ENCODE measurements around the gene AMD1. TPM values are rescaled to one million over a fixed set of nuclear protein-coding genes. Genes with fewer than 3 reads are reported as not detected.
A peak's percentile ranks its signal among the peaks of the same experiment; 100 is the strongest.

The AMD1 gene
- total and polyA plus RNA-seq, 2 experiments from 2014 or later: 127 to 243 TPM

DNA sequence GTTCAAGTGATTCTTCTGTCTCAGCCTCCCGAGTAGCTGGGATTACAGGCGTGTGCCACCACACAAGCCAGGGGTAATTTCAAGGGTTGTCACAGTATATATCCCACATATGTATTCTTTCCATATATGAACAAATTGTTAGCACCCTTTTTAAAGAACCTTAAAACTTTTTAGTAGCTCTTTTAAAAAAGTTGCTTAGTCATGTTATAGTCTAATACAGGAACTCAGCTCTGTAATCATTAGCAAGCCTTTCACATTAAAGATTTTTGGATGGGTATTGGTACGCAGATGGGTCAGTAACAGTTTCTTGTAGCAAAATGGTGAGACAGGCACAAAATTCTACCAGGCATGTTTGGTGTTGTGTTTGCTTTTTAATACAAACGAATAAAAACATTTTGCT lies 10.9 kb downstream of the AMD1 start:
- H3K27ac Mint-ChIP-seq: peak overlapping the region; percentile 86
- ATAC-seq: no peak
- no peaks in the 10 kb centered on the region for H3K9me2 ChIP-seq (ENCODE audit: insufficient read depth)
- H4K20me1 ChIP-seq (replicated peaks; ENCODE audit: insufficient read depth): peaks cover 91% of the 10 kb centered on the region
- peak overlapping the region; percentile 26 for H3K4me3 ChIP-seq
- H3K4me3 Mint-ChIP-seq: no peak overlapping the region
- no peaks in the 10 kb centered on the region for H3K27me3 Mint-ChIP-seq (ENCODE audit: insufficient read depth, low read depth, poor library complexity)
- H3K4me1 ChIP-seq (ENCODE audit: insufficient read depth): peaks cover 50% of the 10 kb centered on the region
- peak overlapping the region; percentile 70 for H3K27ac ChIP-seq (ENCODE audit: low read depth)
- DNase-seq (ENCODE audit: low spot score): no peak
- H2AFZ ChIP-seq: no peak overlapping the region
- H3K4me1 Mint-ChIP-seq: peaks cover 41% of the 10 kb centered on the region
- peak overlapping the region; percentile 63 for H3K4me2 ChIP-seq
- H3K27me3 ChIP-seq (ENCODE audit: insufficient read depth): no peaks in the 10 kb centered on the region
- peaks cover 21% of the 10 kb centered on the region for H3K36me3 ChIP-seq (ENCODE audit: insufficient read depth)
- no peaks in the 10 kb centered on the region for H3F3A ChIP-seq (replicated peaks; ENCODE audit: low read depth)
- H3K36me3 Mint-ChIP-seq (ENCODE audit: low read depth): peaks cover 34% of the 10 kb centered on the region
- H3K79me2 ChIP-seq (replicated peaks; ENCODE audit: insufficient read depth): peaks cover 100% of the 10 kb centered on the region
- no peaks in the 10 kb centered on the region for H3K9me3 Mint-ChIP-seq
- TF ChIP-seq NANOG (IDR thresholded peaks at IDR 0.05; ENCODE audit: borderline replicate concordance) (no peak), STAT1 (IDR thresholded peaks at IDR 0.05; ENCODE audit: unreplicated experiment) (no peak), ZNF114 (CRISPR knock-in tag; IDR thresholded peaks at IDR 0.05) (no peak), EZH2phosphoT487 (IDR thresholded peaks at IDR 0.05; ENCODE audit: unreplicated experiment) (no peak), ZNF331 (CRISPR knock-in tag; IDR thresholded peaks at IDR 0.05; ENCODE audit: low read depth) (no peak), EZH2 (IDR thresholded peaks at IDR 0.05; ENCODE audit: low read depth, unreplicated experiment) (no peak), CREB1 (CRISPR knock-in tag; IDR thresholded peaks at IDR 0.05; ENCODE audit: low read depth) (no peak), JUNB (IDR thresholded peaks at IDR 0.05; ENCODE audit: unreplicated experiment) (no peak), POLR2AphosphoS5 (IDR thresholded peaks at IDR 0.05; ENCODE audit: low read depth) (no peak)
- TF ChIP-seq, protein P1, sequence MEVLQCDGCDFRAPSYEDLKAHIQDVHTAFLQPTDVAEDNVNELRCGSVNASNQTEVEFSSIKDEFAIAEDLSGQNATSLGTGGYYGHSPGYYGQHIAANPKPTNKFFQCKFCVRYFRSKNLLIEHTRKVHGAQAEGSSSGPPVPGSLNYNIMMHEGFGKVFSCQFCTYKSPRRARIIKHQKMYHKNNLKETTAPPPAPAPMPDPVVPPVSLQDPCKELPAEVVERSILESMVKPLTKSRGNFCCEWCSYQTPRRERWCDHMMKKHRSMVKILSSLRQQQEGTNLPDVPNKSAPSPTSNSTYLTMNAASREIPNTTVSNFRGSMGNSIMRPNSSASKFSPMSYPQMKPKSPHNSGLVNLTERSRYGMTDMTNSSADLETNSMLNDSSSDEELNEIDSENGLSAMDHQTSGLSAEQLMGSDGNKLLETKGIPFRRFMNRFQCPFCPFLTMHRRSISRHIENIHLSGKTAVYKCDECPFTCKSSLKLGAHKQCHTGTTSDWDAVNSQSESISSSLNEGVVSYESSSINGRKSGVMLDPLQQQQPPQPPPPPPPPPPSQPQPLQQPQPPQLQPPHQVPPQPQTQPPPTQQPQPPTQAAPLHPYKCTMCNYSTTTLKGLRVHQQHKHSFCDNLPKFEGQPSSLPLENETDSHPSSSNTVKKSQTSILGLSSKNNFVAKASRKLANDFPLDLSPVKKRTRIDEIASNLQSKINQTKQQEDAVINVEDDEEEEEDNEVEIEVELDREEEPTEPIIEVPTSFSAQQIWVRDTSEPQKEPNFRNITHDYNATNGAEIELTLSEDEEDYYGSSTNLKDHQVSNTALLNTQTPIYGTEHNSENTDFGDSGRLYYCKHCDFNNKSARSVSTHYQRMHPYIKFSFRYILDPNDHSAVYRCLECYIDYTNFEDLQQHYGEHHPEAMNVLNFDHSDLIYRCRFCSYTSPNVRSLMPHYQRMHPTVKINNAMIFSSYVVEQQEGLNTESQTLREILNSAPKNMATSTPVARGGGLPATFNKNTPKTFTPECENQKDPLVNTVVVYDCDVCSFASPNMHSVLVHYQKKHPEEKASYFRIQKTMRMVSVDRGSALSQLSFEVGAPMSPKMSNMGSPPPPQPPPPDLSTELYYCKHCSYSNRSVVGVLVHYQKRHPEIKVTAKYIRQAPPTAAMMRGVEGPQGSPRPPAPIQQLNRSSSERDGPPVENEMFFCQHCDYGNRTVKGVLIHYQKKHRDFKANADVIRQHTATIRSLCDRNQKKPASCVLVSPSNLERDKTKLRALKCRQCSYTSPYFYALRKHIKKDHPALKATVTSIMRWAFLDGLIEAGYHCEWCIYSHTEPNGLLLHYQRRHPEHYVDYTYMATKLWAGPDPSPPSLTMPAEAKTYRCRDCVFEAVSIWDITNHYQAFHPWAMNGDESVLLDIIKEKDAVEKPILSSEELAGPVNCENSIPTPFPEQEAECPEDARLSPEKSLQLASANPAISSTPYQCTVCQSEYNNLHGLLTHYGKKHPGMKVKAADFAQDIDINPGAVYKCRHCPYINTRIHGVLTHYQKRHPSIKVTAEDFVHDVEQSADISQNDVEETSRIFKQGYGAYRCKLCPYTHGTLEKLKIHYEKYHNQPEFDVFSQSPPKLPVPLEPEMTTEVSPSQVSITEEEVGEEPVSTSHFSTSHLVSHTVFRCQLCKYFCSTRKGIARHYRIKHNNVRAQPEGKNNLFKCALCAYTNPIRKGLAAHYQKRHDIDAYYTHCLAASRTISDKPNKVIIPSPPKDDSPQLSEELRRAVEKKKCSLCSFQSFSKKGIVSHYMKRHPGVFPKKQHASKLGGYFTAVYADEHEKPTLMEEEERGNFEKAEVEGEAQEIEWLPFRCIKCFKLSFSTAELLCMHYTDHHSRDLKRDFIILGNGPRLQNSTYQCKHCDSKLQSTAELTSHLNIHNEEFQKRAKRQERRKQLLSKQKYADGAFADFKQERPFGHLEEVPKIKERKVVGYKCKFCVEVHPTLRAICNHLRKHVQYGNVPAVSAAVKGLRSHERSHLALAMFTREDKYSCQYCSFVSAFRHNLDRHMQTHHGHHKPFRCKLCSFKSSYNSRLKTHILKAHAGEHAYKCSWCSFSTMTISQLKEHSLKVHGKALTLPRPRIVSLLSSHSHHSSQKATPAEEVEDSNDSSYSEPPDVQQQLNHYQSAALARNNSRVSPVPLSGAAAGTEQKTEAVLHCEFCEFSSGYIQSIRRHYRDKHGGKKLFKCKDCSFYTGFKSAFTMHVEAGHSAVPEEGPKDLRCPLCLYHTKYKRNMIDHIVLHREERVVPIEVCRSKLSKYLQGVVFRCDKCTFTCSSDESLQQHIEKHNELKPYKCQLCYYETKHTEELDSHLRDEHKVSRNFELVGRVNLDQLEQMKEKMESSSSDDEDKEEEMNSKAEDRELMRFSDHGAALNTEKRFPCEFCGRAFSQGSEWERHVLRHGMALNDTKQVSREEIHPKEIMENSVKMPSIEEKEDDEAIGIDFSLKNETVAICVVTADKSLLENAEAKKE (CRISPR knock-in tag; IDR thresholded peaks at IDR 0.05): no peak
- TF ChIP-seq, protein P2, sequence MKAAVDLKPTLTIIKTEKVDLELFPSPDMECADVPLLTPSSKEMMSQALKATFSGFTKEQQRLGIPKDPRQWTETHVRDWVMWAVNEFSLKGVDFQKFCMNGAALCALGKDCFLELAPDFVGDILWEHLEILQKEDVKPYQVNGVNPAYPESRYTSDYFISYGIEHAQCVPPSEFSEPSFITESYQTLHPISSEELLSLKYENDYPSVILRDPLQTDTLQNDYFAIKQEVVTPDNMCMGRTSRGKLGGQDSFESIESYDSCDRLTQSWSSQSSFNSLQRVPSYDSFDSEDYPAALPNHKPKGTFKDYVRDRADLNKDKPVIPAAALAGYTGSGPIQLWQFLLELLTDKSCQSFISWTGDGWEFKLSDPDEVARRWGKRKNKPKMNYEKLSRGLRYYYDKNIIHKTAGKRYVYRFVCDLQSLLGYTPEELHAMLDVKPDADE (IDR thresholded peaks at IDR 0.05): no peak
- TF ChIP-seq, protein P3, sequence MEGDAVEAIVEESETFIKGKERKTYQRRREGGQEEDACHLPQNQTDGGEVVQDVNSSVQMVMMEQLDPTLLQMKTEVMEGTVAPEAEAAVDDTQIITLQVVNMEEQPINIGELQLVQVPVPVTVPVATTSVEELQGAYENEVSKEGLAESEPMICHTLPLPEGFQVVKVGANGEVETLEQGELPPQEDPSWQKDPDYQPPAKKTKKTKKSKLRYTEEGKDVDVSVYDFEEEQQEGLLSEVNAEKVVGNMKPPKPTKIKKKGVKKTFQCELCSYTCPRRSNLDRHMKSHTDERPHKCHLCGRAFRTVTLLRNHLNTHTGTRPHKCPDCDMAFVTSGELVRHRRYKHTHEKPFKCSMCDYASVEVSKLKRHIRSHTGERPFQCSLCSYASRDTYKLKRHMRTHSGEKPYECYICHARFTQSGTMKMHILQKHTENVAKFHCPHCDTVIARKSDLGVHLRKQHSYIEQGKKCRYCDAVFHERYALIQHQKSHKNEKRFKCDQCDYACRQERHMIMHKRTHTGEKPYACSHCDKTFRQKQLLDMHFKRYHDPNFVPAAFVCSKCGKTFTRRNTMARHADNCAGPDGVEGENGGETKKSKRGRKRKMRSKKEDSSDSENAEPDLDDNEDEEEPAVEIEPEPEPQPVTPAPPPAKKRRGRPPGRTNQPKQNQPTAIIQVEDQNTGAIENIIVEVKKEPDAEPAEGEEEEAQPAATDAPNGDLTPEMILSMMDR (conservative IDR thresholded peaks at IDR 0.05; ENCODE audit: low read depth in 2 of 2): no peak
- TF ChIP-seq, protein P4, sequence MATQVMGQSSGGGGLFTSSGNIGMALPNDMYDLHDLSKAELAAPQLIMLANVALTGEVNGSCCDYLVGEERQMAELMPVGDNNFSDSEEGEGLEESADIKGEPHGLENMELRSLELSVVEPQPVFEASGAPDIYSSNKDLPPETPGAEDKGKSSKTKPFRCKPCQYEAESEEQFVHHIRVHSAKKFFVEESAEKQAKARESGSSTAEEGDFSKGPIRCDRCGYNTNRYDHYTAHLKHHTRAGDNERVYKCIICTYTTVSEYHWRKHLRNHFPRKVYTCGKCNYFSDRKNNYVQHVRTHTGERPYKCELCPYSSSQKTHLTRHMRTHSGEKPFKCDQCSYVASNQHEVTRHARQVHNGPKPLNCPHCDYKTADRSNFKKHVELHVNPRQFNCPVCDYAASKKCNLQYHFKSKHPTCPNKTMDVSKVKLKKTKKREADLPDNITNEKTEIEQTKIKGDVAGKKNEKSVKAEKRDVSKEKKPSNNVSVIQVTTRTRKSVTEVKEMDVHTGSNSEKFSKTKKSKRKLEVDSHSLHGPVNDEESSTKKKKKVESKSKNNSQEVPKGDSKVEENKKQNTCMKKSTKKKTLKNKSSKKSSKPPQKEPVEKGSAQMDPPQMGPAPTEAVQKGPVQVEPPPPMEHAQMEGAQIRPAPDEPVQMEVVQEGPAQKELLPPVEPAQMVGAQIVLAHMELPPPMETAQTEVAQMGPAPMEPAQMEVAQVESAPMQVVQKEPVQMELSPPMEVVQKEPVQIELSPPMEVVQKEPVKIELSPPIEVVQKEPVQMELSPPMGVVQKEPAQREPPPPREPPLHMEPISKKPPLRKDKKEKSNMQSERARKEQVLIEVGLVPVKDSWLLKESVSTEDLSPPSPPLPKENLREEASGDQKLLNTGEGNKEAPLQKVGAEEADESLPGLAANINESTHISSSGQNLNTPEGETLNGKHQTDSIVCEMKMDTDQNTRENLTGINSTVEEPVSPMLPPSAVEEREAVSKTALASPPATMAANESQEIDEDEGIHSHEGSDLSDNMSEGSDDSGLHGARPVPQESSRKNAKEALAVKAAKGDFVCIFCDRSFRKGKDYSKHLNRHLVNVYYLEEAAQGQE (IDR thresholded peaks at IDR 0.05; ENCODE audit: unreplicated experiment): no peak

All from GM23338 (cell line).